Suprapubic skin (tissue), 3 donors: Measurements from ENCODE around the gene ZNF624.
"Not testable (repeated sequence)": the region's sequence is repeated elsewhere in the genome, so short reads cannot be mapped to it uniquely, and the experiment has no call there.

Source experiments
- EP300 ChIP-seq: sonication (generic); formaldehyde crosslinking; IDR thresholded peaks from one replicate; pipeline ENCODE4 v1.6.1; 2017; ENCODE audit warnings: antibody characterized with exemption
- POLR2A ChIP-seq, 2 donors: fragments of 450-650 bp; IDR thresholded peaks; one replicate each; pipeline ENCODE4 v1.6.1; 2017; ENCODE audit warnings: antibody characterized with exemption in 2 of 2, mild to moderate bottlenecking in 2 of 2, moderate library complexity in 2 of 2
- TF ChIP-seq, protein P1 (sequence below), 2 donors: fragments of 200-600 bp in 1 of 2; fragments of 450-650 bp in 1 of 2; sonication (generic) in 1 of 2; IDR thresholded peaks; one replicate each; pipeline ENCODE4 v1.5.1; 2016 to 2019; ENCODE audit warnings: antibody characterized with exemption in 2 of 2, mild to moderate bottlenecking in 1 of 2, moderate library complexity in 1 of 2

DNA sequence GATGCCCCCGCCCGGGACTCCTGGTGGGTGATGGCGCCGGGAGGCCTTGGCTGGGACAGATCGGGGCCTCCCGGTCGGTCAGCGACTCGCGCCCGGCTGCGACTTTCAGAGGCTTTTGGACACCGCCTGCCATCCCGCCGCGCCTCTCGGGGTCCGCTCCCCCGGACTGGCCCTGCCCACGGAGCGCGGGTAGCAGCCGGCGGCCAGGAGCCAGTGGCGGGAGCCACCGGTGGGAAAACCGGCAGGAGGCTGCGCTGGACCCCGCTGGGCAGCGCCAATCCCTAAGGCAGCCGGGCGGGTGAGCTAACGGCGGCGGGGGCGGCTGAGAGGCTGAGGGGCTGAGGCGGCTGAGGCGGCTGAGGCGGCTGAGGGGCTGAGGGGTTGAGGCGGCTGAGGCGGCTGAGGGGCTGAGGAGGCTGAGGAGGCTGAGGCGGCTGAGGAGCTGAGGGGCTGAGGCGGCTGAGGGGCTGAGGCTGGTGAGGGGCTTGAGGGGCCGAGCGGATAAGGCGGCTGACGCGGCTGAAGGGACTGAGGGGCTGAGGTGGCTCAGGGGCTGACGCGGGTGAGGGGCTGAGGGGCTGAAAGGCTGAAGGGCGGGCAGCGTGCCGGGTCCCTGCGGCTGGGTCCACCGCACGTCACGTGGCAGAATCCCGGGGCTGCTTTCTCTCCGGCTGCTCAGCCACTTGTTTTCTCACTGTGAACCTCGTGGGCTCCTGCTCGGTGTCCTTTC lies 13.4 kb upstream of the ZNF624 start:
- TF ChIP-seq, protein P1, sequence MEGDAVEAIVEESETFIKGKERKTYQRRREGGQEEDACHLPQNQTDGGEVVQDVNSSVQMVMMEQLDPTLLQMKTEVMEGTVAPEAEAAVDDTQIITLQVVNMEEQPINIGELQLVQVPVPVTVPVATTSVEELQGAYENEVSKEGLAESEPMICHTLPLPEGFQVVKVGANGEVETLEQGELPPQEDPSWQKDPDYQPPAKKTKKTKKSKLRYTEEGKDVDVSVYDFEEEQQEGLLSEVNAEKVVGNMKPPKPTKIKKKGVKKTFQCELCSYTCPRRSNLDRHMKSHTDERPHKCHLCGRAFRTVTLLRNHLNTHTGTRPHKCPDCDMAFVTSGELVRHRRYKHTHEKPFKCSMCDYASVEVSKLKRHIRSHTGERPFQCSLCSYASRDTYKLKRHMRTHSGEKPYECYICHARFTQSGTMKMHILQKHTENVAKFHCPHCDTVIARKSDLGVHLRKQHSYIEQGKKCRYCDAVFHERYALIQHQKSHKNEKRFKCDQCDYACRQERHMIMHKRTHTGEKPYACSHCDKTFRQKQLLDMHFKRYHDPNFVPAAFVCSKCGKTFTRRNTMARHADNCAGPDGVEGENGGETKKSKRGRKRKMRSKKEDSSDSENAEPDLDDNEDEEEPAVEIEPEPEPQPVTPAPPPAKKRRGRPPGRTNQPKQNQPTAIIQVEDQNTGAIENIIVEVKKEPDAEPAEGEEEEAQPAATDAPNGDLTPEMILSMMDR (IDR thresholded peaks at IDR 0.05) = not testable (repeated sequence)
- not testable (repeated sequence) for TF ChIP-seq POLR2A (IDR thresholded peaks at IDR 0.05); EP300
